ENCODE data around the gene DUSP7.

The DUSP7 gene

DNA sequence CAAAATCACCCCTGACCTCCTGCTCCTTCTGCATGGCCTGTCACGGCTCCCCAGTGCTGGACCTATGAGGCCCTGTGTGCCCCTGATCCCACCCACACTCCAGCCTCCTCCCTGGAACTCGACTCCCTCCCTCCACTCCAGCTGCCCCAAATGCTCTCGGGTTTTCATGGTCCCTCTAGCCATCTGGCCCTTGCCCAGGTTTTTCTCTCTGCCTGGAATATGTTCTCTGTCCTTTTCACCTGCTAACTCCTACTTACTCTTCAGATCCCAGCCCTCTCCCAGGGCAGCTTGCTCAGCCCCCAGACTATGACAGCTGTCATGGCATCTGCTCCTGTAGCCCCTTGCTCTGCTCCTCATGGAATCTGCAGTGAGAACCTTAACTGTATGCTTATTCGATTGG lies 30.3 kb downstream of the DUSP7 start:
- DNase-seq (ENCODE audit: low read depth) = no peak

DNA sequence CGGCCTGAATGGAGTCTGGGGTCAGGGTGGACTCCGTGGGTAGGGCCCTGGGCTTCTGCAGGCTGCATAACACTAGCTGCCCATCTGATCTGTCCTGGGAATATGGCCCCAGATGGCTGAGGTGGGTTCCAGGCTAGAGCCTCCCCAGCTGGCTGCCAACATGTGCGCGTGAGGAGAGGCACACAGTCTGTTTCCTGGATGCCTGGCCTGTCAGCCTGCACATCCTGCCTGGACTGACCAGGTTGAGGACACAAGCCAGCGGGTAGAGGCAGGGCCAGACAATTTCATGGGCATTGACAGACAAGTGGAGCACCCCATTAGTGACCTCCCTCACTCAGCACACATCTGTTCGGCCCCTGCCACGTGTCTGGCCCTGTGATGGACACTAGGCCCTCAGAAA lies 30.9 kb downstream of the DUSP7 start:
- no peak for DNase-seq (ENCODE audit: low read depth)

DNA sequence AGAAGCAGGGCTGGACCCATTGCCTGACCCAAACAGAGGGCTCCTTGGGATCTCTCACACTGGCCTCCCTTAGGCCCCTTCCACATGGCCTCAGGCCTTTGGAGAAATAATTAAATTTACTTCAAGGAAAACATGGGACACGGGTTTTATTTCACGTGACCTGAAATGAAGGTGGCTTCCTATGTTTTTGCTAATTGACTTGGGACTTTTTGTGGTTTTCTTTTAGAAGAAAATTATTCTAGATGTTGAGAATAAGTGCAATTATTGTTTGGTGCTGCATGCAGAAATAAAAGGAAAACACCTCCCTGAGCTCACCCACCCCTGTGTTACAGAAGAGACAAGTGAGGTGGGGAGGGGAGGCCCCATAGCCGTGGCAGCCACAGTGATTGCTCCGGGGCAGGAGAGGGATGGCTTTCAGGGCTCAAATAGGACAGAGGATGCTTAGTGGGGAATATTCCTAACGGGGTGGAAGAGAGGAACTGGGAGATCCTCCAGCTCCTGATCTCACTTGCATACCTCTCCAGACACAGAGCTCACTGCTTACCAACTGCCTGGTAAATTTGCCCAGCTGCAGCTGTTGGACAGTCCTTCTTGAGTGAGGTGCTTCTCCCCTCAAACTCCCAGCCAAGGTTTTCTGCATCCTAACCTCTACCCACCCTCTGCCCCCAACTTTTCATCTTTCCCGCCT lies 31.5 kb downstream of the DUSP7 start:
- DNase-seq (ENCODE audit: low read depth) = no peak

DNA sequence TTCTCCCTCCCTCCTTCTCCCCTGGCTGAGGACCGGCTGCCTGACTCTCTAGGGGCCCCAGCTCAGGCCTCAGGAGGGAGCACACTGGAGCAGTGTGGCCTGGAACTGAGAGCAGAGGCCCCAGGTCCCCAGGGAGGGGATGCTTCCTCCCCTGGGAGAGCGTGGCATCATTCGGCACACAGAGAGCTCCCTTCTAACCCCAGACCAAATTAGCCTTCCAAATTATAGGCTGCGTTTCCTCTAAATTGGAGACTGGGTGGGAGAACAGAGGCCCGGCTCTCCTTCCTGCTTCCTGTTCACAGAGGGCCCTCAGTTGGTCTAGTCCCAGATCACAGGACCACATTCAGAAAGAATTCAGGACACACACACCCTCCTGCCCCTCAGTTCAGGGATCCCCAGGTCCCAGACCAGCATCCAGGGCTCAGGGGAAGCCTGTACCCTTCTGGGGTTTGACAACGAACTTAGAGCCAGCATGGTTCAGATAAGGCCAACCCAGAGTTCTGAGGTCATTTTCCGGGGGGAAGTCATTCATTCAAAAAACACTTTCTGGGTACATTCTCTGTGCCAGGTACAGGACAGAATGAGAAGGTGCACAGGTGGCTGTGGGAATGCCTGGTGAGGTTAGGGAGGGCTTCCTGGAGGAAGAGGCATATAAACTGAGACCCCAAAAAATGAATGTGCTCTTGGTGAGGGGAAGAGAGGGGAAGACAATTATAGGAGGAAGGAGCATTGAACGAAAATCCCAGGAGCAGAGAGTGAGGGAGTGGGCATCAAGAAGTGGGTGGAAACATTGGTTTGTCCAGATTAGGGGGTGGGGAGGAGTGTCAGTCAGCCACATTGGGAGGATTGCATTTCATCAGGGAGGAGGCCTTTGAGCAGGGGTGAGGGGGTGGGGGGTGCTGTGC lies 32.3 kb downstream of the DUSP7 start:
- DNase-seq (ENCODE audit: low read depth) = no peak

DNA sequence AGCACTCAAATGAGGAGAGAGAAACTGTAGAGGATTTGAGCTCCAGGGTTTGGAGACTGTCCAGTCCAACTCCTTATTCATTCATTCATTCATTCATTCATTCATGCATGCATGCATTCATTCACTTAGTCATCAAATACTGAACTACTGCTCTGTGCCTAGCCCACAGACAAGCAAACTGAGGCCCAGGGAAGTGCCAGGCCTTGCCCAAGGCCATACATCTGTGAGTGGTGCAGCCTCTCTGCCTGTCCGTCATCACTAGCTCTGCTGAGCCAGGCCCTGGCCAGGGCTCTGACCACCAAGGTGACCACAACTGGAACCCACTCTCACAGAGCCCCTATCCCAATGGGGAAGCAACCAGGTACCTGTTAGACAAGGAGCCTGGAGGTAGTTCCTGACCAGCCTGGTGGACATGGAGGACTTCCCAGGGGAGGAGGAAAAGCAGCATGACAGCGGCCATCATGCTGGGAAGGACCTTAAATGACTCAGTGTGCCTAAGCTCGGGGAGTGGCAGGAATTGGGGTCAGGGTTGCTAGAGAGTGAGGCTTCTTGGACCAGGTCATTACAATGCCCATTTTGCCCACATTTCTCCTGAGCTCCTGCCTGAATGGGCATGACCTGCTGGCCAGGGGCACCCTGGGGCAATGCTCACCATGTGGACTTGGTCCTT lies 33.1 kb downstream of the DUSP7 start:
- no peak for DNase-seq (ENCODE audit: low read depth)

DNA sequence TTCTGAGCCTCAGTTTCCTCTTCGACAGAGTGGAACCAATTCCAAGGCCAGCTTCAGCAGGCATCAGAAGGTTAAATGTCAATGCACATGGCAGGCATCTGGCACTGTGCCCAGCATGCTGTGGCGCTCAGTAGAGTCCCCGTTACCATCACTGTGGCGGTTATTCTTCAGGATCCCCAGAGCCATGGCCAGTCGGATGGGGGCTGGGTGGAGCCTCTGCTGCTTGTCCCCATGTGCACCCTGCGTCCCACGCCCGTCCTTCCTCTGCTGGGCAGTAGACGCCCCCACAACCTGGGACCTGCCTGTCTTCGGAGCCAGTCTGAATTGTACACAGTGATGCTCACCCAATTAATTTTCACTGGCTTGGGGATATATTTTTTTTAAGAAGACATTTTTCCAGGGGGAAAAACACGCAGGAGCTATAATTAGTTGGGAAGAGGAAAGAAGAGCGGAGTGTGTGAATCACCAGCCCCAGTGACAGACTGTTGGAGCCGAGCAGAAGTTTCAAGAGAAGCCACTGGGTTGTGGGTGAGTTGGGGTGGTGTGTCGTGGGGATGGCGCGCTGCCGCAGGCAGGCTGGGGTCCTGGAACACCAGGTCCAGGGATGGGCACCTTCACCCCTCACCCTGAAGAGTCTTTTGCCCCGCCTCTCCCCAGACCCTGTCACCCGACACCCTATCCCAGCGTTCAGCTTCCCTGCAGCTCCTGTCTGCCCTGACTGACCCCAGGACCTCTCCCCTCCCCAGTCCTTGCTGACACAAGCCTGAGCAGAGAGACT lies 33.9 kb downstream of the DUSP7 start:
- DNase-seq (ENCODE audit: low read depth) = no peak

DNA sequence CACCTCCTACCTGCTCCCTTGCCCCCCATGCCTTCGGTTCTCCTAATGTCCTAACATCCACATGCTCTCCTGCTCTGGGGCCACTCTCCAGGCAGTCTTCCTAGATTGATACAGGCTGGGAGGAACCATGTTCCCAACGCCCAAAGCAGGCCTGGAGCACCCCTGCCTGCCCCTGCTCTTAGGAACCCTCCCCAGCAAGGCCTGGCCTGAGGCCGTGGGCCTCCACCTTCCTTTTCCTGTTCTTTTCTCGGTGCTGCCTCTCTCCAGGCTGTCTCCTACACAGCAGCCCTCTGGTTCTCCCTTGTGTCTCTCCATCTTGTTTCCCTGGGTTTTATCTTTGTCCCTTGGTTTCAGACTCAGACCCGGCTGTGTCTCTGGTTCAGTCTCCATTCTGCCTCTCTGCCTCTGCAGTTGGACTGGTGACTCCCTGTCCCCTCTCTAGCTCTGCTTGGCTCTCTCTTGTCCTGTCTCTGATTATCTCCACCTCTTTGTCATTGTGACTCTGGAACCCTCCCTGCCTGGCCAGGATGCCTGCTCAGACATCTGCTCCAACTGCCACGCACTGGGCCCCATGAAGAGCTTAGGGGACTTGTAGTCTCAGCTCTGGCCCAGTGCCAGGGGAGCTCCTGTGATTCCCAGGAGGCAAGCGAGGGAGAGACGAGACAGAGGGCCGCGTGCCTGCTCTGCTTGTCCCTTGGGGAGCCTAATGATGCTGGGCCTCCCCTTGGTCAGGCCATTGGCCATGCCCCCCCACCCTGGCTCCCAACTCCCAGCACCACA lies 34.7 kb downstream of the DUSP7 start:
- DNase-seq (ENCODE audit: low read depth) = no peak

DNA sequence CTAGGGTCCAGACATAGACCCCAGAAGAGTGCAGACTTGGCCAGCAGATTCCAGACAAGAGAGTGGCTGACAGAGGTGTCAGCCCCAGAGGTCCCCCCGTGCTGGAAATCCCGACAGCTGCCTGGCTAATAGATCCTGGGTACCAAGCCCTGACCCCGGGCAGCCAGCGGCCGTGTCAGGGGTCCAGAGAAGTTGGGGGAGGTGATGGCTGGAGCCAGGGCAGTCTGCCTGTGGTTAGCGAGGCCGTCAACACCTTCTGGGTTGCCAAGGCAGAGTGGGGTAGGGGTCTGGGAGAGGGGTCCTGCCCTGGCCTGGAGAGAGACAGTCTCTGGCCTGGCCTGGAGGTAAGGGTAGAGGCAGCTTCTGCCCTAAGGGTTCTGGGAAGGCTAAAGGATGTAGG lies 35.6 kb downstream of the DUSP7 start:
- no peak for DNase-seq (ENCODE audit: low read depth)

DNA sequence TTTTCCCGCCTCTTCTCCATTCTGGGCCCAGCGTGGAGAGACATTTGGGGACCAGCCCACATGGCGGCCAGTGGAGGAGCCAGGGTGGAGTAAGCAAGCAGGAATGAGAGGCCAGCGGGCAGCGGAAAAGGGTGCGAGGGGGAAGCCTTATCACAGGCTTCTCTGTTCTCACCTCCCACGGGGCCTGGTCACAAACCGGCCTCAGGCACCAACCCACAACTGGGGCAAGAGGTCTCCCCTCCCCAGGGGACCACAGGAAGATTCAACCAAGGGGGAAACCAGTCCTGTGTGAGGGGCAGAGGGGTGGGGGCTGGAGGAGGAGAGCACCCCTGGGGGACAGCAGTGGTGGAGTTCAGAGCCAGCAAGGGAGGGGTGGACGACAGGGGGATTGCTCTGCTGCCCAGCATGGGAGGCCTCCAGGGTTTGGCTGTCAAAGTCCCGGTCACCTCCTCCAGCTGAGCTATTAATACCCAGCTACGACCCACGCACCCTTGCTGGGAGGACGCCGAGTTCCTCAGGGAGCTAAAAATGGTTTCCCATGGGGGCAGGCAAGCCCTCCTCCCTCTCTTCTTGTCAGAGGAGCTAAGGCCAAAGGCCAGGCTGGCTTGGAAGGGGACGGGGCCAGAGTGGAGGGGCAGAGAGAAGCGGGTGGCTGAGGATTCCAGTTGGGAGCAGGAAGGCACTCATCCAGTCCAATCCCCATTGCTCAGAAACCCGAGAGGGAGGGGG lies 36.9 kb downstream of the DUSP7 start:
- DNase-seq (ENCODE audit: low read depth) = no peak

DNA sequence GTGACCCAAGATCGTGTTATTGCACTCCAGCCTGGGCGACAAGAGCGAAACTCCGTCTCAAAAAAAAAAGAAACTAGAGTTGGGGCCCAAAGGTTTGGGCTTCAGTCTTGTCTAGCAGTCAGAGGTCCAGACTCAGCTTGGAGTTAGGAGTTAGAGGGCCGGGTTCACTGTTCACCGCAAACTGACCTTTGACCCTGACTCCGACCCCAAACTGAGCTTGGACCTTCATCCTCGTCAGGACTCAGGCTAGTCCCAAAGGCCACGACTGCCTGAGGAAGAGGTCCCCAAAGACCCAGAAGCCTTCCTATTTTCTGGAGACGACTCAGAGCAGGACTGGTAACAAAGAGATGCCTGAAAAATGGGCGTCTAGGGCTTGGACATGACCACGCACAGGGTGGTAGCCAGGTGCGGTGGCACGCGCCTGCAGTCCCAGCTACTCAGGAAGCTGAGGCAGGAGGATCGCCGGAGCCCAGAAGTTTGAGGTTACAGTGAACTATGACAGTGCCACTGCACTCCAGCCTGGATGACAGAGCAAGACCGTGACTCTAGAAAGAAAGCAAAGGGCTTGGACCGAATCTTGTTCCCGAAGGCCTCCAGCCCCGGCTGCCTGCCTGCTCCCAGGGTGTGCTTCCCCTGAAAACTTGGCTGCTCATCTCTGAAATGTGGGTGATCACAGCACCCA lies 37.9 kb downstream of the DUSP7 start:
- DNase-seq (ENCODE audit: low read depth) = no peak

DNA sequence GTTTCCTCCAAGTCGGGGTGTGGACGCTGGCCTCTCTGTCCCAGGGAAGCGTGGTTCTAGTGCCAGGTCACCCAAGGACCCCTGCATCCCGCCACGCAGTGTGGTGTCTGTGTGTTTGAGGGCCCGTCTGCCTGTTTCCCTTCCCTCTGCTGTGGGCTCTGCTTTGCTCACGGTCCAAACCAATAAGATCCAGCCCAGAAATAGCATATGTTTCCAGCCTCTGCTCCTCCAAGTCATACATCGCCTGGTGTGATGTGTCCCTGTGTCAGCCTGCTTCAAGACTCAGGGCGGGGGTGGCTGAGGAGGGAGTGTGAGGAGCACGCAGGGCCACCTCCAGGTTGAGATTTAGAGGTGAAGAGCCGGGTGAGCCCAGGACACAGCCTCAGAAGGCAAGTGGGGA lies 38.8 kb downstream of the DUSP7 start:
- no peak for DNase-seq (ENCODE audit: low read depth)

DNA sequence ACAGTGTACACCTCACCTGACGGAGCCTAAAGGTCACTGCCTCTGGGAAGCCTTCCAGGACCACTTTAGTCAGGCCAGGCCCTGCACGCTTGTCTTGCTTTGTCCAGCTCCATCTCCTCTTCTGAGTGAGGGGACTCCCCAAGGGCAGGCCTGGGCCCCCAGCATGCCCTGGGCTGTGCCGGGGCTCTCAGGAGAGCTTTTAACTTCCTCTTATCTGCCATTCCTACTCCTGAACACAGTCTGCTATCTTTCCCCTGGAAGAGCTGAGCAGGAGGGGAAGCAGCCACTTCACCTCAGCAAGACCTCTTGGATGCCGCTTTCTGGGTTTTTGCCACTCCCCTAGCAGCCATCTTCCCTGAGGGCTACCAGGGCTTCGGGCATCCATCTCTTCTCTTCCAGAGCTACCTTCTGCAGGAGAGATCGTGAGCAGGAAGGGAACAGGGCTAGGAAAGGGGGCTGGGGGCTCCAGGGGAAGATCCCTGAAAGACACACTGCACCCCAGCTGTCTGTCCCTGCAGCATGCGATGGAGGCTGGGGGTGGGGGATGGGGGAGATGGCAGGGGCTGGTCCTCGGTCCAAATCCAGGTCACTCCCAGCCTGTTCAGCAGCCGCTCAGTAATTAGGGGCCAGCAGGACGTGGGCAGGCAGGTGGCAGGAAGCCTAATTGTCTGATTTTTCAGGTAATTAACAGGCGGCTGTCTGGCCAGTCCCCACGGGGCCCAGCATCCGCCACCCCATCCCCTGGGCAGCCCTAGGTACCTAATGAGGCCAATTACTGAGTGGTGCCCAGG lies 40.7 kb downstream of the DUSP7 start:
- no peak for DNase-seq (ENCODE audit: low read depth)

DNA sequence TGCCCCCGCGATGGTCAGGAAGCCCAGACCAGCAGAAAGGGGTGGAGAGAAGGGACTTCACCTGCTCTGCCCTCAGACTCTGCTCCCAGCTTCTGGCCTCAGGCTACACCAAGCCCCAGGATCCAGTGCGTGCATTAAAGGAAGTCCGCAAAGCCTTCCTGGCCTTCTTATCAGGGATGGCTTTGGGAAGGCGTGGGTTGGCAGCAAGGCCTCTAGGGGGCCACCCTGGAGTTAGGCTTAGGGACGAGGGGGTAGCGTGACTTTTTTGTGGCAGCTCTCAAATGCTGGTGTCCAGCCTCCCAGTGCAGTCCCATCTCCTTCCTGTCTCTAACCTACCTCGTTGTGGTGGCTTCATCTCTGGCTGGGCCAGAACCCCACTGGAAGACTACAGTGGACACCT lies 41.8 kb downstream of the DUSP7 start:
- DNase-seq (ENCODE audit: low read depth) = no peak

DNA sequence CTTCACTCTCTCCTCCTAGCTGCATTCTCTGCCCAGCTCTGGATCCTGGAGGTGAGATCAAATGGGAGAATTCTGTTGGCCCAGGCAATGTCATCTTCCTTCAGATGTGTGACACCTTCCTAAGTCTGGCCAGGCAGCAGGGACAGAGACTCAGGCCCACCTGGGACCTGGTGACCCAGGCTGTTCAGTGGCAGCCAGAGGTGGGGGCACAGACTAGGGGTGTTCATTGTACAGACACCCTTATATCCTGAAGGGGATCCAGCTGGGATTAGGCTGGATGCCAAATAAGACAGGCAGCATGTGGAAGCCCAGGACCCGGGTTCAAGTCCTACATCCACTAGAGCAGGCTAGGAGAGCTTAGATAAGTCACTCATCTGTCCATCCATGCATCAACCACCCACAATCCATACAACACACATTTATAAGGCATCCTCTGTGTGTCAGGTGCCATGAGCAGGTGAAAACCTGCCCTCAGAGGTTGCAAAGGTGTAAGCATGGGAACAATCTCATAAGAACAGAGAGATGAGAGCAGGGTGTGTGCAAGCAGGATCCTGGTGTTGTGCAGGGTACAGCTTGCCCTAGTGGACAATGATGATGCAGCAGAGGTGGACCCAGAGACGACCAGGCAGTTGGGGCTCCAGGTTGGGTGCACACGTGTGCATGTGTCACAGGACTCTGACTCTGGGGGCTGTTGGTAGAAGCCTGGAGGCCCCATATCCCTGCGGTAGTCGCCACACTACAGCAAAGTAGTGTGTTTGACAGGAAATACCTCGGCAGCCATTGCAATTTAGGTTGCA lies 42.4 kb downstream of the DUSP7 start:
- no peak for DNase-seq (ENCODE audit: low read depth)

DNA sequence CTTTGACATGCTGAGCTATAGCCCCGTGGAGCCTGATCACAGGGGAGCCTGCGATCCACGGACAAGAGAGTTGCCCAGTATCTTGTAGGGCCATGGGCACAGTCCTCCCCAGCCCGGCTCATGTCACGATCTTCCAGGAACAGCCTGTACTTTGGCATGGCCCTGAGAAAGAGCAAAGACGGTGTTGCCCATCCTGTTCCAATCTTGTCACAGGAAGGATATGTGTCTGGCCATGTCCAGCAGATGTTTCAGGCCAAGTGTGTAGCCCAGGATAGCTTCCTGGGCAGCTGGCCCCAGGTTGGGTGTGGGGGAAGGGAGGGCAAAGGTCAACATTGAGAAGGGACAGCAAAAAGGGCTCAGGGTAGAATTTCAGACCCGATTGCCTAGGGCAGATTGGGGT lies 43.7 kb downstream of the DUSP7 start:
- DNase-seq (ENCODE audit: low read depth) = no peak

DNA sequence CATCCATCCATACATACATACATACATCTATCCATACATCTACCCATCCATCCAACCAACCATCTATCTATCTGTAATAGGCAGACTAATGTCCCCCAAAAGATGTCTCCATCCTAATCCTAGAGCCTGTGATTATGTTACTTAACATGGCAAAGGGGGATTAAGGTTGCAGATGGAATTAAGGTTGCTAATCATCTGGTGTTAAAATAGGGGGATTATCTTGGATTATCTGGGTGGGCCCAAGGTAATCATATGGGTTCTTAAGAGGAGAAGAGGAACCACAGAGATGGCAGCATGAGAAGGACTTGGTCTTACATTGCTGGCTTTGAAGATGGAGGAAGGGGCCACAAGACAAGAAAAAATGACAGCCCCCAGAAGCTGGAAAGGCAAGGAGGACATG lies 45.9 kb downstream of the DUSP7 start:
- no peak for DNase-seq (ENCODE audit: low read depth)

DNA sequence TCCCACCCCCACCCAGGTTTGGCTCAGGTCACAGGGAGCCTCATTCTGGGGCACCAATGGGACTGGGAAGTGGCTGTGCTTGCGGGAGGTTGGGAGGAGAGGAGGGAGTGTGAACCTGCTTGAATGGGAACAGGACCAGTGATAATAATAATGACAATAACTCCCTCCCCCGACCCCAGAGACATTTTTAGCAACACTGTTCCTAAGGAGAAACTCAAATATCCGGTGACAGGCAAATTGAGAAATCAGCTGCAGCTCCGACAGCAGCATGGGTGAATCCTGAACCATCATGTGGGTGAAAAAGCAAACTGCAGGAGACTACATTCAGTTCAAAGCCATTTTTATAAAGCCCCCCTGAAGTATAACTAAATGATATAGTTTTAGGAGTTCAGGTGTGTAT lies 49.1 kb downstream of the DUSP7 start:
- no peak for DNase-seq (ENCODE audit: low read depth)

DNA sequence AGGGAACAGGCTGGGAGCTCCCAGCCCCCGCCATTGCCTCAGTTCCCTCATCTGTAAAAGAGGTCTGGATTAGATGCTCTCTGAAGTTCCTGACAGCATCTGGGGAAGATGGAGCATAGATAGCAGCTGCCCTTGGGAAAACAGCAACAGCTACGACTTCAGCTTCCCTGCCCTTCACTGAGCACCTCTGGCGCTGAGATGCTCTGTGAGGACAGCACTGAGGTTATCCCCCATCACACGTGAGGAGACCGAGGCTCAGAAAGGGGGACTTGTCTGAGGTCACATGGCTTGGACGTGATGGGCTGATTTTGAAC lies 49.6 kb downstream of the DUSP7 start:
- DNase-seq (ENCODE audit: low read depth) = no peak
